H1 (cell line): Measurements from ENCODE around the gene NLRX1. TPM values are rescaled to one million over a fixed set of nuclear protein-coding genes. Genes with fewer than 3 reads are reported as not detected.

Experiments used
- CTCF ChIA-PET: fragments of 300-600 bp; sonication (Branson Sonifier 250); formaldehyde crosslinking; loops from one replicate; lab custom pipeline; 2021; ENCODE audit not compliant: partially characterized antibody; lab: Charles Lee
- POLR2A ChIA-PET: fragments of 300-600 bp; sonication (Branson Sonifier 250); formaldehyde crosslinking; loops from one replicate; lab custom pipeline; 2021; ENCODE audit warnings: inconsistent platforms; ENCODE audit not compliant: partially characterized antibody; lab: Charles Lee
- DNase-seq, 2 experiments: peaks; one replicate each; pipeline versions ENCODE4 v3.0.0 to v3.0.0-alpha.2; 2010 to 2022; ENCODE audit warnings: low spot score in 2 of 2, low read depth in 1 of 2, mixed read lengths in 1 of 2
- FAIRE-seq: peaks from 2 replicates; lab custom pipeline; 2011; peaks lifted over from hg19 to GRCh38; lab: Jason Lieb, UNC
- H2AFZ ChIP-seq: 2 replicates; pipeline ENCODE4 v1.8.1; 2012; ENCODE audit warnings: low read length, inconsistent platforms
- H2AK5ac ChIP-seq: 2 replicates; pipeline ENCODE4 v1.6.1; 2013; ENCODE audit warnings: low read depth, low read length
- H2BK120ac ChIP-seq: replicated peaks from 2 replicates; pipeline ENCODE3; 2013; ENCODE audit warnings: low read depth, low read length, inconsistent platforms
- H2BK12ac ChIP-seq: 2 replicates; pipeline ENCODE4 v1.6.1; 2013; ENCODE audit warnings: low read depth, low read length
- H2BK15ac ChIP-seq: 2 replicates; pipeline ENCODE4 v1.6.1; 2013; ENCODE audit warnings: low read length
- H2BK20ac ChIP-seq: 2 replicates; pipeline ENCODE4 v1.6.1; 2013; ENCODE audit warnings: low read length
- H2BK5ac ChIP-seq: 2 replicates; pipeline ENCODE4 v1.6.1; 2013; ENCODE audit warnings: low read depth, low read length
- H3K14ac ChIP-seq: 2 replicates; pipeline ENCODE4 v1.6.1; 2013; ENCODE audit warnings: inconsistent platforms; ENCODE audit not compliant: insufficient read length
- H3K18ac ChIP-seq: 2 replicates; pipeline ENCODE4 v1.6.1; 2013; ENCODE audit warnings: low read length; ENCODE audit errors: extremely low read depth
- H3K23ac ChIP-seq: 2 replicates; pipeline ENCODE4 v1.6.1; 2013; ENCODE audit warnings: inconsistent platforms; ENCODE audit not compliant: insufficient read length
- H3K23me2 ChIP-seq: 2 replicates; pipeline ENCODE4 v1.6.1; 2013; ENCODE audit warnings: low read depth, low read length
- H3K27ac ChIP-seq: 2 replicates; pipeline ENCODE4 v1.6.1; 2011; ENCODE audit warnings: low read depth, low read length, inconsistent platforms
- H3K27me3 ChIP-seq, 4 experiments: replicated peaks in 1 of 4; 1 replicate in 1 of 4; 2 replicates in 3 of 4; pipeline versions ENCODE4 v1.6.1 to v1.8.1; 2011 to 2013; ENCODE audit warnings: low read length in 3 of 4, mild to moderate bottlenecking in 3 of 4, inconsistent platforms in 2 of 4, mixed read lengths in 2 of 4, moderate library complexity in 1 of 4; ENCODE audit not compliant: control insufficient read depth in 3 of 4, insufficient read depth in 3 of 4; ENCODE audit errors: extremely low read depth in 1 of 4
- H3K36me3 ChIP-seq, 4 experiments: 2 replicates each; pipeline versions ENCODE4 v1.6.1 to v1.8.1; 2011 to 2013; ENCODE audit warnings: mild to moderate bottlenecking in 4 of 4, low read length in 3 of 4, moderate library complexity in 2 of 4, control low read depth in 1 of 4, inconsistent platforms in 1 of 4; ENCODE audit not compliant: insufficient read depth in 4 of 4, control insufficient read depth in 2 of 4
- H3K4ac ChIP-seq: replicated peaks from 2 replicates; pipeline ENCODE3; 2013; ENCODE audit warnings: low read length, low read depth, mixed read lengths, inconsistent platforms; ENCODE audit not compliant: insufficient read length
- H3K4me1 ChIP-seq, 4 experiments: replicated peaks in 1 of 4; 1 replicate in 1 of 4; 2 replicates in 3 of 4; pipeline versions ENCODE4 v1.6.1 to v1.8.1; 2011 to 2013; ENCODE audit warnings: low read length in 3 of 4, inconsistent platforms in 2 of 4, mixed read lengths in 1 of 4; ENCODE audit not compliant: insufficient read depth in 4 of 4, control insufficient read depth in 3 of 4
- H3K4me2 ChIP-seq, 2 experiments: 2 replicates each; pipeline versions ENCODE4 v1.6.1 to v1.8.1; 2011 to 2013; ENCODE audit warnings: low read depth in 2 of 2, low read length in 2 of 2, control low read depth in 1 of 2, inconsistent platforms in 1 of 2, mild to moderate bottlenecking in 1 of 2; ENCODE audit not compliant: insufficient read depth in 1 of 2
- H3K4me3 ChIP-seq, 4 experiments: fragments of 200-600, 300-600 bp in 1 of 4; sonication (generic), shearing (Covaris generic), sonication (Bioruptor Twin) in 1 of 4; 2 replicates each; pipeline versions ENCODE4 v1.5.1 to v1.8.1; 2011 to 2016; ENCODE audit warnings: low read length in 4 of 4, low read depth in 3 of 4, control low read depth in 2 of 4, inconsistent platforms in 2 of 4, mild to moderate bottlenecking in 2 of 4, mixed read lengths in 1 of 4, moderate library complexity in 1 of 4; ENCODE audit not compliant: insufficient read depth in 2 of 4; ENCODE audit errors: extremely low read depth in 1 of 4
- H3K56ac ChIP-seq: replicated peaks from 2 replicates; pipeline ENCODE3; 2013; ENCODE audit warnings: low read depth, mild to moderate bottlenecking, mixed read lengths, low read length, inconsistent platforms; ENCODE audit not compliant: insufficient read length
- H3K79me1 ChIP-seq: 2 replicates; pipeline ENCODE4 v1.6.1; 2013; ENCODE audit warnings: low read depth, low read length, control low read depth
- H3K79me2 ChIP-seq, 2 experiments: 2 replicates each; pipeline versions ENCODE4 v1.6.1 to v1.8.1; 2012 to 2013; ENCODE audit warnings: low read length in 2 of 2, mild to moderate bottlenecking in 2 of 2, inconsistent platforms in 1 of 2; ENCODE audit not compliant: insufficient read depth in 2 of 2, control insufficient read depth in 1 of 2
- H3K9ac ChIP-seq, 4 experiments: replicated peaks in 1 of 4; 1 replicate in 1 of 4; 2 replicates in 3 of 4; pipeline versions ENCODE4 v1.6.1 to v1.8.1; 2011 to 2013; ENCODE audit warnings: low read depth in 3 of 4, low read length in 3 of 4, control low read depth in 2 of 4, mild to moderate bottlenecking in 2 of 4, moderate library complexity in 2 of 4, inconsistent platforms in 1 of 4; ENCODE audit errors: extremely low read depth in 1 of 4
- H3K9me3 ChIP-seq, 2 experiments: 2 replicates each; pipeline versions ENCODE4 v1.6.1 to v1.8.1; 2012 to 2013; ENCODE audit warnings: mild to moderate bottlenecking in 2 of 2, moderate library complexity in 2 of 2, control low read depth in 1 of 2, inconsistent platforms in 1 of 2, low read depth in 1 of 2, low read length in 1 of 2, mixed read lengths in 1 of 2; ENCODE audit not compliant: insufficient read depth in 2 of 2
- H4K20me1 ChIP-seq, 2 experiments: replicated peaks in 1 of 2; 2 replicates each; pipeline versions ENCODE3 to v1.8.1; 2011 to 2013; ENCODE audit warnings: inconsistent platforms in 2 of 2, low read length in 2 of 2, mild to moderate bottlenecking in 1 of 2; ENCODE audit not compliant: insufficient read depth in 2 of 2, control insufficient read depth in 1 of 2
- H4K5ac ChIP-seq: 2 replicates; pipeline ENCODE4 v1.6.1; 2013; ENCODE audit warnings: low read length, low read depth, mixed read lengths, inconsistent platforms; ENCODE audit not compliant: insufficient read length
- H4K8ac ChIP-seq: 2 replicates; pipeline ENCODE4 v1.8.0; 2013; ENCODE audit warnings: mild to moderate bottlenecking, moderate library complexity, low read length, inconsistent platforms; ENCODE audit not compliant: insufficient read depth; ENCODE audit errors: extremely low read depth
- H4K91ac ChIP-seq: replicated peaks from 2 replicates; pipeline ENCODE3; 2013; ENCODE audit warnings: low read length, mixed read lengths, inconsistent platforms; ENCODE audit not compliant: insufficient read length
- GTF2F1 ChIP-seq: IDR thresholded peaks from 2 replicates; pipeline ENCODE4 v1.6.1; 2012; ENCODE audit warnings: low read depth, low read length, improper control_type of control experiment, borderline replicate concordance
- HDAC2 ChIP-seq, 2 experiments: fragments of 300-600 bp in 1 of 2; sonication (generic) in 1 of 2; IDR thresholded peaks; 2 replicates each; pipeline ENCODE4 v1.6.1; 2011 to 2012; ENCODE audit warnings: low read depth in 2 of 2, low read length in 2 of 2, mild to moderate bottlenecking in 2 of 2, moderate library complexity in 2 of 2, borderline replicate concordance in 1 of 2, inconsistent platforms in 1 of 2
- KDM1A ChIP-seq: fragments of 200-600, 300-600 bp; sonication (generic); IDR thresholded peaks from 2 replicates; pipeline ENCODE4 v1.7.1; 2016; ENCODE audit warnings: mild to moderate bottlenecking, low read length, borderline replicate concordance
- NRF1 ChIP-seq: IDR thresholded peaks from 2 replicates; pipeline ENCODE4 v1.6.1; 2011; ENCODE audit warnings: mild to moderate bottlenecking, low read depth, low read length, improper control_type of control experiment
- PHF8 ChIP-seq: fragments of 200-600 bp; sonication (generic); conservative IDR thresholded peaks from 2 replicates; pipeline ENCODE4 v1.7.1; 2012; ENCODE audit warnings: low read depth, mild to moderate bottlenecking, inconsistent platforms, low read length, moderate library complexity
- POLR2A ChIP-seq, 2 experiments: IDR thresholded peaks; 1 replicate in 1 of 2; 2 replicates in 1 of 2; pipeline ENCODE4 v1.6.1; 2011; ENCODE audit warnings: low read depth in 2 of 2, low read length in 2 of 2, mild to moderate bottlenecking in 2 of 2; ENCODE audit errors: control extremely low read depth in 1 of 2
- RFX5 ChIP-seq: IDR thresholded peaks from 2 replicates; pipeline ENCODE4 v1.6.1; 2011; ENCODE audit warnings: low read depth, low read length, improper control_type of control experiment, borderline replicate concordance
- RXRA ChIP-seq: IDR thresholded peaks from 2 replicates; pipeline ENCODE4 v1.6.1; 2011; ENCODE audit warnings: low read depth, mild to moderate bottlenecking, low read length, moderate library complexity; ENCODE audit not compliant: insufficient read depth
- SIN3A ChIP-seq, 2 experiments: IDR thresholded peaks in 1 of 2; conservative IDR thresholded peaks in 1 of 2; 2 replicates each; pipeline ENCODE4 v1.6.1; 2011 to 2012; ENCODE audit warnings: low read length in 2 of 2, improper control_type of control experiment in 1 of 2, low read depth in 1 of 2, mild to moderate bottlenecking in 1 of 2
- WGBS, 2 experiments: shearing (Covaris generic) in 1 of 2; methylation state at CpG; one replicate each; pipeline versions ENCODE4 v1.1.6 to v1.1.7; 2013 to 2015; ENCODE audit warnings: low lambda C conversion rate in 2 of 2, mixed read lengths in 2 of 2, inconsistent platforms in 1 of 2, low coverage in 1 of 2, missing lambda C conversion rate in 1 of 2; ENCODE audit not compliant: insufficient replicate concordance in 2 of 2, insufficient coverage in 1 of 2, insufficient read length in 1 of 2; ENCODE audit errors: extremely low coverage in 1 of 2, missing lambda C conversion rate in 1 of 2; 5-methylcytosine and 5-hydroxymethylcytosine counted together
- polyA plus RNA-seq, 7 experiments: library from polyadenylated mRNA; depleted of rRNA in 3 of 7; stranded (reverse) in 5 of 7; unstranded in 2 of 7; fragments of >200 nt in 5 of 7; fragments of 200-250 nt in 2 of 7; gene quantifications; 1 replicate in 5 of 7; 2 replicates in 1 of 7; 4 replicates in 1 of 7; pipeline versions ENCODE4 v1.2.1 to v1.2.3, GENCODE V29; 2011 to 2013; ENCODE audit warnings: missing spikeins in 2 of 7, mixed read lengths in 2 of 7
- total RNA-seq: library from RNA; stranded (reverse); fragmentation: NEBNext Ultra II Directional; extraction: Animal tissue kit (Norgen Biotek cat#: 25700); gene quantifications from 2 replicates; pipeline ENCODE4 v1.2.1, GENCODE V29; 2021

The NLRX1 gene
- total and polyA plus RNA-seq, 2 of the 8 experiments (the other 6 are each of a cell fraction or from before 2014, with no cell fraction given): 13.2 to 18.6 TPM

- no peak overlapping the region for H4K5ac ChIP-seq
- peak overlapping the region; percentile 79 for H2BK5ac ChIP-seq
- peak overlapping the region; percentile 59; the same call in 1 of the 2 replicates for H2AFZ ChIP-seq
- H3K4ac ChIP-seq: no peak overlapping the region
- peak overlapping the region; percentile 68 for H3K27ac ChIP-seq
- ChIA-PET CTCF (interaction anchor here (1.3 to 4.9 kb wide), 5 partner anchors 12 to 74 kb away, joined by 3 to 26 read pairs (median 6); partner anchors contain the start of genes C2CD2L and HMBS), POLR2A (interaction anchor here (0.7 to 4.9 kb wide), 15 partner anchors 8 to 85 kb away, joined by 3 to 42 read pairs (median 4); partner anchors contain the start of genes ABCG4, C2CD2L, CBL and HMBS)
- FAIRE-seq (no peak), DNase-seq (no peak)
- H3K9ac ChIP-seq: peak overlapping the region; percentile 62 to 86 (median 77)
- no peak overlapping the region for H3K14ac ChIP-seq
- H2AK5ac ChIP-seq: no peak overlapping the region
- peaks cover 0 to 10% (median 6%) of the 10 kb centered on the region in 4 experiments; a peak in 5 of 7 replicates for H3K4me1 ChIP-seq
- peaks cover 0 to 8% of the 10 kb centered on the region in 2 experiments for H4K20me1 ChIP-seq
- no peak overlapping the region for H3K18ac ChIP-seq
- H3K27me3 ChIP-seq: no peaks in the 10 kb centered on the region
- 3% methylated on average over 20 of the region's 20 CpGs; no CpG with 5 or more reads in 1 of the 2 experiments for WGBS, 2 experiments
- H3K4me3 ChIP-seq: peak overlapping the region; percentile 63 to 97 (median 93)
- peaks cover 5% of the 10 kb centered on the region; the same call in 1 of the 2 replicates for H3K23me2 ChIP-seq
- peak overlapping the region; percentile 36 for H3K56ac ChIP-seq
- no peaks in the 10 kb centered on the region for H3K9me3 ChIP-seq
- peaks cover 0 to 7% (median 4%) of the 10 kb centered on the region in 4 experiments; a peak in 3 of 8 replicates for H3K36me3 ChIP-seq
- 0 out of 2 replicates have a peak overlapping the region, but pooled peaks have one; percentile 3 for H2BK12ac ChIP-seq
- no peak overlapping the region for H2BK15ac ChIP-seq
- H2BK120ac ChIP-seq: no peak overlapping the region
- H3K23ac ChIP-seq: no peak overlapping the region
- peak overlapping the region; percentile 74 to 81 for H3K4me2 ChIP-seq
- peaks cover 7 to 26% of the 10 kb centered on the region in 2 experiments for H3K79me2 ChIP-seq
- H4K8ac ChIP-seq: no peak overlapping the region
- no peak overlapping the region for H4K91ac ChIP-seq
- no peak overlapping the region for H2BK20ac ChIP-seq
- H3K79me1 ChIP-seq: peaks cover 7% of the 10 kb centered on the region; the same call in 1 of the 2 replicates
- TF ChIP-seq RFX5 (no peak), HDAC2 (IDR thresholded peaks at IDR 0.05; ENCODE audit: borderline replicate concordance in 1 of 2, low read depth in 2 of 2, low read length in 2 of 2) (0 out of 4 replicates have a peak, but pooled peaks of 1 of the 2 experiments have one; percentile 41), PHF8 (peak; percentile 9; the same call in 1 of the 2 replicates), SIN3A (conservative IDR thresholded peaks at IDR 0.05 in 1 of 2, IDR thresholded peaks at IDR 0.05 in 1 of 2; ENCODE audit: low read depth in 1 of 2, low read length in 2 of 2) (peak in 1 of 2 experiments; percentile 18; a peak in 1 of 4 replicates), POLR2A (IDR thresholded peaks at IDR 0.05; ENCODE audit: control extremely low read depth in 1 of 2, low read depth in 2 of 2, low read length in 2 of 2) (peak in 1 of 2 experiments; percentile 6; a peak in 1 of 3 replicates), KDM1A (no peak), GTF2F1 (no peak), NRF1 (no peak), RXRA (no peak)
- TF ChIP-seq, all 59 proteins: peak for 4
These were observed 46.8 kb upstream of the NLRX1 start for GRCh38 chr11:119121811-119122124.
